Neural cell (in vitro differentiated cells): ENCODE measurements around the gene NTSR2. TPM values are rescaled to one million over a fixed set of nuclear protein-coding genes. Genes with fewer than 3 reads are reported as not detected.

Experiments
- H2AFZ ChIP-seq: fragments of 200-600, 300-800 bp; sonication (generic), shearing (Covaris generic); 2 replicates; pipeline ENCODE4 v1.6.0; 2014; ENCODE audit warnings: low read depth, mild to moderate bottlenecking, antibody characterized with exemption, low read length, moderate library complexity
- H3F3A ChIP-seq: fragments of 200-600 bp; shearing (Covaris generic); 2 replicates; pipeline ENCODE4 v1.6.1; 2016; ENCODE audit warnings: mild to moderate bottlenecking, moderate library complexity, mixed read lengths, antibody characterized with exemption, low read length; ENCODE audit not compliant: insufficient read depth, poor library complexity, severe bottlenecking
- H3K27ac ChIP-seq: fragments of 200-600, 300-800 bp; sonication (generic), shearing (Covaris generic); 2 replicates; pipeline ENCODE4 v1.5.1; 2014; ENCODE audit warnings: mild to moderate bottlenecking, low read length, moderate library complexity
- H3K27me3 ChIP-seq: fragments of 300-800, 200-600 bp; sonication (generic), shearing (Covaris generic); 2 replicates; pipeline ENCODE4 v1.6.0; 2014; ENCODE audit warnings: mild to moderate bottlenecking, low read depth, low read length, moderate library complexity; ENCODE audit not compliant: insufficient read depth
- H3K36me3 ChIP-seq: fragments of 300-800, 200-600 bp; sonication (generic), shearing (Covaris generic); 2 replicates; pipeline ENCODE4 v1.5.1; 2014; ENCODE audit warnings: mild to moderate bottlenecking, antibody characterized with exemption, low read length, moderate library complexity; ENCODE audit not compliant: insufficient read depth
- H3K4me2 ChIP-seq: fragments of 300-800, 200-600 bp; sonication (generic), shearing (Covaris generic); 2 replicates; pipeline ENCODE4 v1.6.0; 2014; ENCODE audit warnings: mild to moderate bottlenecking, low read length
- H3K4me3 ChIP-seq: fragments of 300-800, 200-600 bp; sonication (generic), shearing (Covaris generic); 2 replicates; pipeline ENCODE4 v1.5.1; 2014; ENCODE audit warnings: mild to moderate bottlenecking, low read length, moderate library complexity
- H3K79me2 ChIP-seq: fragments of 200-600 bp; shearing (Covaris generic); replicated peaks from 2 replicates; pipeline ENCODE4 v1.6.0; 2014; ENCODE audit warnings: mild to moderate bottlenecking, low read length, moderate library complexity; ENCODE audit not compliant: insufficient read depth
- H3K9ac ChIP-seq: fragments of 300-800, 200-600 bp; sonication (generic), shearing (Covaris generic); 2 replicates; pipeline ENCODE4 v1.6.1; 2016; ENCODE audit warnings: mild to moderate bottlenecking, low read length, mixed read lengths
- H3K9me2 ChIP-seq: fragments of 200-600 bp; shearing (Covaris generic); 2 replicates; pipeline ENCODE4 v1.6.1; 2016; ENCODE audit warnings: mild to moderate bottlenecking, low read length, mixed read lengths; ENCODE audit not compliant: insufficient read depth
- H3K9me3 ChIP-seq: fragments of 200-600, 300-800 bp; sonication (generic), shearing (Covaris generic); 2 replicates; pipeline ENCODE4 v1.6.1; 2016; ENCODE audit warnings: mild to moderate bottlenecking, mixed run types, low read length, moderate library complexity, mixed read lengths
- H4K20me1 ChIP-seq: fragments of 200-600 bp; shearing (Covaris generic); 2 replicates; pipeline ENCODE4 v1.6.1; 2016; ENCODE audit warnings: mild to moderate bottlenecking, mixed run types; ENCODE audit not compliant: insufficient read depth
- CTCF ChIP-seq: fragments of 450-650 bp; IDR thresholded peaks from 2 replicates; pipeline ENCODE4 v1.5.1; 2014; ENCODE audit warnings: antibody characterized with exemption, mild to moderate bottlenecking, moderate library complexity; ENCODE audit not compliant: poor library complexity, severe bottlenecking
- EP300 ChIP-seq: fragments of 450-650 bp; conservative IDR thresholded peaks from 2 replicates; pipeline ENCODE4 v1.6.1; 2014; ENCODE audit warnings: antibody characterized with exemption, mild to moderate bottlenecking, moderate library complexity; ENCODE audit not compliant: poor library complexity, severe bottlenecking
- EZH2 ChIP-seq: fragments of 200-600, 300-800 bp; shearing (Covaris generic), sonication (generic); IDR thresholded peaks from 2 replicates; pipeline ENCODE4 v1.6.1; 2014; ENCODE audit warnings: antibody characterized with exemption, low read length, borderline replicate concordance, mild to moderate bottlenecking; ENCODE audit not compliant: insufficient read depth, poor library complexity, severe bottlenecking
- MXI1 ChIP-seq: fragments of 450-650 bp; conservative IDR thresholded peaks from 2 replicates; pipeline ENCODE4 v1.6.1; 2014; ENCODE audit warnings: antibody characterized with exemption, mild to moderate bottlenecking; ENCODE audit not compliant: poor library complexity, severe bottlenecking
- POLR2AphosphoS5 ChIP-seq: IDR thresholded peaks from 2 replicates; pipeline ENCODE4 v1.6.1; 2012
- RAD21 ChIP-seq: fragments of 450-650 bp; conservative IDR thresholded peaks from 2 replicates; pipeline ENCODE4 v1.6.1; 2014; ENCODE audit warnings: antibody characterized with exemption, mild to moderate bottlenecking, moderate library complexity
- SMC3 ChIP-seq: fragments of 450-650 bp; conservative IDR thresholded peaks from 2 replicates; pipeline ENCODE4 v1.6.1; 2014; ENCODE audit warnings: antibody characterized with exemption, mild to moderate bottlenecking, moderate library complexity; ENCODE audit not compliant: poor library complexity
- TAF1 ChIP-seq: IDR thresholded peaks from 2 replicates; pipeline ENCODE4 v1.6.1; 2012; ENCODE audit warnings: low read depth
- polyA plus RNA-seq: library from polyadenylated mRNA; depleted of rRNA; stranded (reverse); fragments of >200 nt; gene quantifications from 2 replicates; pipeline ENCODE4 v1.2.3, GENCODE V29; 2014
- TF ChIP-seq, protein P1 (sequence below): IDR thresholded peaks from 2 replicates; pipeline ENCODE4 v1.6.1; 2012; ENCODE audit warnings: borderline replicate concordance

Gene NTSR2
- polyA plus RNA-seq, 1 donor from 2014 or later, result not detected

- no peaks in the 10 kb centered on the region for H3K27me3 ChIP-seq
- no peaks in the 10 kb centered on the region for H4K20me1 ChIP-seq
- H2AFZ ChIP-seq, result no peak overlapping the region
- H3F3A ChIP-seq, result no peaks in the 10 kb centered on the region
- no peak overlapping the region for H3K27ac ChIP-seq
- no peak overlapping the region for H3K9ac ChIP-seq
- H3K36me3 ChIP-seq, result no peaks in the 10 kb centered on the region
- H3K9me2 ChIP-seq, result no peaks in the 10 kb centered on the region
- no peaks in the 10 kb centered on the region for H3K79me2 ChIP-seq
- H3K4me3 ChIP-seq, result no peak overlapping the region
- no peak overlapping the region for H3K4me2 ChIP-seq
- H3K9me3 ChIP-seq, result no peaks in the 10 kb centered on the region
- TF ChIP-seq SMC3 (no peak), CTCF (no peak), RAD21 (no peak), POLR2AphosphoS5 (no peak), EP300 (no peak), EZH2 (no peak), TAF1 (no peak), MXI1 (no peak)
- TF ChIP-seq, protein P1, sequence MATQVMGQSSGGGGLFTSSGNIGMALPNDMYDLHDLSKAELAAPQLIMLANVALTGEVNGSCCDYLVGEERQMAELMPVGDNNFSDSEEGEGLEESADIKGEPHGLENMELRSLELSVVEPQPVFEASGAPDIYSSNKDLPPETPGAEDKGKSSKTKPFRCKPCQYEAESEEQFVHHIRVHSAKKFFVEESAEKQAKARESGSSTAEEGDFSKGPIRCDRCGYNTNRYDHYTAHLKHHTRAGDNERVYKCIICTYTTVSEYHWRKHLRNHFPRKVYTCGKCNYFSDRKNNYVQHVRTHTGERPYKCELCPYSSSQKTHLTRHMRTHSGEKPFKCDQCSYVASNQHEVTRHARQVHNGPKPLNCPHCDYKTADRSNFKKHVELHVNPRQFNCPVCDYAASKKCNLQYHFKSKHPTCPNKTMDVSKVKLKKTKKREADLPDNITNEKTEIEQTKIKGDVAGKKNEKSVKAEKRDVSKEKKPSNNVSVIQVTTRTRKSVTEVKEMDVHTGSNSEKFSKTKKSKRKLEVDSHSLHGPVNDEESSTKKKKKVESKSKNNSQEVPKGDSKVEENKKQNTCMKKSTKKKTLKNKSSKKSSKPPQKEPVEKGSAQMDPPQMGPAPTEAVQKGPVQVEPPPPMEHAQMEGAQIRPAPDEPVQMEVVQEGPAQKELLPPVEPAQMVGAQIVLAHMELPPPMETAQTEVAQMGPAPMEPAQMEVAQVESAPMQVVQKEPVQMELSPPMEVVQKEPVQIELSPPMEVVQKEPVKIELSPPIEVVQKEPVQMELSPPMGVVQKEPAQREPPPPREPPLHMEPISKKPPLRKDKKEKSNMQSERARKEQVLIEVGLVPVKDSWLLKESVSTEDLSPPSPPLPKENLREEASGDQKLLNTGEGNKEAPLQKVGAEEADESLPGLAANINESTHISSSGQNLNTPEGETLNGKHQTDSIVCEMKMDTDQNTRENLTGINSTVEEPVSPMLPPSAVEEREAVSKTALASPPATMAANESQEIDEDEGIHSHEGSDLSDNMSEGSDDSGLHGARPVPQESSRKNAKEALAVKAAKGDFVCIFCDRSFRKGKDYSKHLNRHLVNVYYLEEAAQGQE, result no peak
Observed at GRCh38 chr2:11613297-11613696, 56.7 kb downstream of the NTSR2 start.

DNA sequence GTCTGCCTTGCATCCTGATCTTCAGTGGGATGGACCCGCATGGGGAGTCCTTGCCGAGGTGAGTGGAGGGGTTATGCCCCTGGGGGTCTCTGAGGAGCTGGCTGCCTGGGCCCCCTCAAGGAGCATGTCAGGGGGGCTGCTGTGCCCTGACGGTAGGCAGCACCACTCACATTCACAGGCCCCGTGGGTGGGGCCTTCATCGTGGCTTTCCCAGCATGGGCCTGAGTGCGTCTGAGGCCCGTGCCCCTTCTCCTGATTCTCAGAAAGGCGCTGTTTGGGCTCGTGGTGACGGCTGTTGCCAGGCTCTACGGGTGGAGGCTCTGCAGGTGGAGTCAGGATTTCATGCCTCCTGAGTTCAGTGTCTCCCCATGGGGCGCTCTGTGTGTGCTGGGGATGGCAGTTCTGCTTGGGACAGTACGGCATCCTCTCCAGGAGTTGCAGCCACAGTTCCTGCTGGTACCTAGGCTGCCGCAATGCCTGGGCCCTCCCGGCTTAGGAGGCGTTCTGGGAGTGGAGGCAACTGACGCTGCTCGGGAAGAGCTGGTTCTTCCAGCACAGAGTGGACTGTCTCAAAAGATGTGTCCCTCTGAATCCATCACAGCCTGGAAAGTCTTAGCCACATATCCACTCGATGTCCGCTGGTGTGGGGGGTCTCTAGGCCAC lies 57.3 kb downstream of the NTSR2 start:
- Histone ChIP-seq H3K4me3 (no peak overlapping the region), H3K27ac (no peak overlapping the region), H3K36me3 (no peaks in the 10 kb centered on the region), H3K4me2 (no peak overlapping the region), H3K9me3 (no peaks in the 10 kb centered on the region), H3K9me2 (no peaks in the 10 kb centered on the region), H4K20me1 (no peaks in the 10 kb centered on the region), H3F3A (no peaks in the 10 kb centered on the region), H3K27me3 (no peaks in the 10 kb centered on the region), H3K9ac (no peak overlapping the region), H3K79me2 (no peaks in the 10 kb centered on the region), H2AFZ (no peak overlapping the region)
- TF ChIP-seq MXI1 (no peak), POLR2AphosphoS5 (no peak), EZH2 (no peak), TAF1 (no peak), EP300 (no peak), RAD21 (no peak), CTCF (no peak)
